Panc1 (cell line): ENCODE data around the gene APCDD1L. TPM values are rescaled to one million over a fixed set of nuclear protein-coding genes. Genes with fewer than 3 reads are reported as not detected.

Experiments
- ATAC-seq: fragments of 200-7000 bp; cut with Tn5 transposase; 2 replicates; pipeline ENCODE4 v1.9.1; 2020; ENCODE audit warnings: mild to moderate bottlenecking, moderate library complexity
- Bru-seq: library from RNA; stranded (reverse); fragments of 400-500 nt; gene quantifications from one replicate; lab custom pipeline; 2021; lab: Mats Ljungman, UMichigan
- BruChase-seq, 2 experiments: library from RNA; stranded (reverse); fragments of 400-500 nt; gene quantifications; one replicate each; lab custom pipeline; 2021; lab: Mats Ljungman, UMichigan
- BruUV-seq: library from RNA; stranded (reverse); fragments of 400-500 nt; replicated peaks from 2 replicates; lab custom pipeline; 2021; lab: Mats Ljungman, UMichigan
- CTCF ChIA-PET: fragments of 300-600 bp; sonication (Branson Sonifier 250); formaldehyde crosslinking; loops from one replicate; lab custom pipeline; 2022; ENCODE audit warnings: antibody characterized with exemption; lab: Charles Lee
- POLR2A ChIA-PET: fragments of 300-600 bp; sonication (Branson Sonifier 250); formaldehyde crosslinking; loops from one replicate; lab custom pipeline; 2022; ENCODE audit warnings: antibody characterized with exemption; lab: Charles Lee
- DNase-seq: peaks from one replicate; pipeline ENCODE4 v3.0.0-alpha.2; 2010; ENCODE audit warnings: low read depth, low spot score
- H3K27ac ChIP-seq: 2 replicates; pipeline ENCODE4 v1.5.1; 2011; ENCODE audit warnings: mild to moderate bottlenecking, low read length, inconsistent platforms
- H3K27me3 ChIP-seq: fragments of 200-500 bp; sonication (Bioruptor generic); 2 replicates; pipeline ENCODE4 v1.6.0; 2014; ENCODE audit warnings: low read length, inconsistent platforms; ENCODE audit not compliant: control insufficient read depth, insufficient read depth
- H3K36me3 ChIP-seq: fragments of 200-500 bp; sonication (Bioruptor generic); 2 replicates; pipeline ENCODE4 v1.5.1; 2014; ENCODE audit warnings: inconsistent platforms, mild to moderate bottlenecking, low read length, moderate library complexity; ENCODE audit not compliant: control insufficient read depth, insufficient read depth
- H3K4me1 ChIP-seq: 2 replicates; pipeline ENCODE4 v1.5.1; 2011; ENCODE audit warnings: inconsistent platforms, mild to moderate bottlenecking, low read length, moderate library complexity; ENCODE audit not compliant: control insufficient read depth, insufficient read depth
- H3K4me3 ChIP-seq, 2 experiments: 2 replicates each; pipeline ENCODE4 v1.5.1; 2011 to 2012; ENCODE audit warnings: low read depth in 2 of 2, low read length in 2 of 2, mild to moderate bottlenecking in 2 of 2, inconsistent platforms in 1 of 2, moderate library complexity in 1 of 2
- H3K9me3 ChIP-seq: fragments of 200-500 bp; sonication (Bioruptor generic); 2 replicates; pipeline ENCODE4 v1.5.1; 2014; ENCODE audit warnings: low read depth, mild to moderate bottlenecking, inconsistent platforms, low read length, moderate library complexity; ENCODE audit not compliant: control insufficient read depth, insufficient read depth
- CTCF ChIP-seq: fragments of 450-650 bp; IDR thresholded peaks from 2 replicates; pipeline ENCODE4 v1.5.1; 2017; ENCODE audit warnings: mild to moderate bottlenecking
- POLR2AphosphoS5 ChIP-seq: IDR thresholded peaks from 2 replicates; pipeline ENCODE4 v1.6.1; 2012; ENCODE audit warnings: mild to moderate bottlenecking, low read depth, low read length, moderate library complexity
- REST ChIP-seq, 2 experiments: IDR thresholded peaks; 2 replicates each; pipeline ENCODE4 v1.6.1; 2011 to 2012; ENCODE audit warnings: low read depth in 2 of 2, control low read depth in 1 of 2, low read length in 1 of 2, mild to moderate bottlenecking in 1 of 2, moderate library complexity in 1 of 2; ENCODE audit not compliant: insufficient read depth in 1 of 2
- SIN3A ChIP-seq: IDR thresholded peaks from 2 replicates; pipeline ENCODE4 v1.6.1; 2012; ENCODE audit warnings: low read depth, mild to moderate bottlenecking, low read length, moderate library complexity, borderline replicate concordance; ENCODE audit not compliant: insufficient read depth
- TCF7L2 ChIP-seq: IDR thresholded peaks from 2 replicates; pipeline ENCODE4 v1.6.1; 2011; ENCODE audit warnings: mild to moderate bottlenecking, low read depth, low read length, inconsistent platforms
- in situ Hi-C: cut with HindIII; loops from 2 replicates; pipeline ENCODE4 v1.10.0; 2016; ENCODE audit warnings: low sequenced_read_pairs, low pct_unique_long_range_greater_than_20kb
- intact Hi-C: fragments of 100-400 bp; cut with micrococcal nuclease; formaldehyde crosslinking; loops from one replicate; pipeline ENCODE4 v1.10.0; 2022; ENCODE audit not compliant: unreplicated experiment
- long read RNA-seq: library from polyadenylated mRNA; unstranded; transcript quantifications from one replicate; pipeline ENCODE4 v2.0.0, GENCODE V29; 2021; ENCODE audit not compliant: unreplicated experiment
- polyA plus RNA-seq: library from polyadenylated mRNA; unstranded; fragments of >200 nt; gene quantifications from one replicate; pipeline ENCODE4 v1.2.1, GENCODE V29; 2012; ENCODE audit warnings: missing spikeins; ENCODE audit not compliant: insufficient read length
- total RNA-seq: library from RNA; stranded (reverse); gene quantifications from one replicate; pipeline ENCODE4 v1.2.1, GENCODE V29; 2021; ENCODE audit not compliant: unreplicated experiment

Gene APCDD1L
- total RNA-seq (0.62 TPM), Bru-seq, nascent RNA (percentile 23 among the genes with signal in this experiment), BruChase-seq, experiment 1, labeled RNA remaining after a 2-hour chase (percentile 22 among the genes with signal in this experiment), BruChase-seq, experiment 2, labeled RNA remaining after a 6-hour chase (percentile 20 among the genes with signal in this experiment)
- 2.0 TPM for polyA plus RNA-seq
- long read RNA-seq, partial matches to known transcripts: 0 of 1 reads
- long read RNA-seq, other reads (novel, unspliced or antisense): 1 of 1 reads

- Histone ChIP-seq H3K36me3 (no peaks in the 10 kb centered on the region), H3K4me1 (no peaks in the 10 kb centered on the region), H3K9me3 (no peaks in the 10 kb centered on the region), H3K4me3 (peak within 1 kb of the TSS in 1 of 2 experiments; percentile 26; a peak in 3 of 4 replicates), H3K27me3 (peaks cover 4% of the 10 kb centered on the region; the same call in 1 of the 2 replicates), H3K27ac (no peak within 1 kb of the TSS)
- ChIA-PET POLR2A (interaction anchor here (0.6 kb wide), 1 partner anchor 12 kb away, joined by 7 read pairs; no protein-coding TSS in a partner anchor), CTCF (interaction anchor here (0.6 kb wide), 1 partner anchor 333 kb away, joined by 3 read pairs; no protein-coding TSS in a partner anchor)
- intact Hi-C loops (no loop called here), in situ Hi-C loops (no loop called here)
- BruUV-seq: no TSS peak
- ATAC-seq (no peak), DNase-seq (no peak)
- no peak for TF ChIP-seq REST (IDR thresholded peaks at IDR 0.05; ENCODE audit: insufficient read depth in 1 of 2, low read depth in 2 of 2, low read length in 1 of 2)
- no peak for TF ChIP-seq SIN3A
- no peak for TF ChIP-seq CTCF
- no peak for TF ChIP-seq POLR2AphosphoS5
- TF ChIP-seq TCF7L2: no peak
These were observed at the start of gene APCDD1L for GRCh38 chr20:58515233-58516212. Gene APCDD1L (minus strand): TSS chr20:58515399. CDS start chr20:58514707, 692 bp downstream.

- H3K27ac ChIP-seq: no peak overlapping the region
- in situ Hi-C loops (no loop called here), intact Hi-C loops (no loop called here)
- H3K4me1 ChIP-seq: no peaks in the 10 kb centered on the region; the same call in 1 of the 2 replicates
- H3K4me3 ChIP-seq: no peak overlapping the region
- H3K9me3 ChIP-seq: no peaks in the 10 kb centered on the region
- BruUV-seq: no TSS peak
- TF ChIP-seq REST (IDR thresholded peaks at IDR 0.05; ENCODE audit: insufficient read depth in 1 of 2, low read depth in 2 of 2, low read length in 1 of 2): no peak
- TF ChIP-seq TCF7L2: no peak
- TF ChIP-seq POLR2AphosphoS5: no peak
- TF ChIP-seq SIN3A: no peak
- no peak for TF ChIP-seq CTCF
- H3K27me3 ChIP-seq: no peaks in the 10 kb centered on the region
- H3K36me3 ChIP-seq: no peaks in the 10 kb centered on the region
- POLR2A ChIA-PET: no interaction called here
- no peak for DNase-seq
- CTCF ChIA-PET: no interaction called here
- no peak for ATAC-seq
These were observed 44.1 kb upstream of the APCDD1L start for GRCh38 chr20:58559368-58559729.
